Activated naive CD8-positive, alpha-beta T cell treated with anti-CD3 and anti-CD28 coated beads, Interleukin-2, amount 50 U/mL, for 24 hours (primary cell): ENCODE results near the gene ANKRD33B.

Source experiments
- ATAC-seq: fragments of 150-1000 bp; cut with Tn5 transposase; one replicate; pipeline ENCODE4 v1.10.0; 2021
- DNase-seq: peaks from one replicate; pipeline ENCODE4 v3.0.0; 2021
- H3K27ac Mint-ChIP-seq: one replicate; pipeline ENCODE4 v1.8.0; 2021; ENCODE audit warnings: mild to moderate bottlenecking, mixed read lengths
- H3K27me3 Mint-ChIP-seq: one replicate; pipeline ENCODE4 v1.8.0; 2021; ENCODE audit warnings: mixed read lengths
- H3K36me3 Mint-ChIP-seq: one replicate; pipeline ENCODE4 v1.8.0; 2021; ENCODE audit warnings: low read depth, mixed read lengths
- H3K4me1 Mint-ChIP-seq: one replicate; pipeline ENCODE4 v1.8.0; 2021; ENCODE audit warnings: mixed read lengths
- H3K4me3 Mint-ChIP-seq: one replicate; pipeline ENCODE4 v1.8.0; 2021; ENCODE audit warnings: mild to moderate bottlenecking, moderate library complexity, mixed read lengths
- H3K9me3 Mint-ChIP-seq: one replicate; pipeline ENCODE4 v1.8.0; 2021; ENCODE audit warnings: mixed read lengths

Gene ANKRD33B

GRCh38 chr5:10669983-10670382 lies 106.1 kb downstream of the ANKRD33B start:
- no peak overlapping the region for H3K27ac Mint-ChIP-seq
- H3K4me3 Mint-ChIP-seq, result no peak overlapping the region
- H3K9me3 Mint-ChIP-seq, result peaks cover 4% of the 10 kb centered on the region
- DNase-seq (no peak), ATAC-seq (no peak)
- H3K4me1 Mint-ChIP-seq, result no peaks in the 10 kb centered on the region
- peaks cover 8% of the 10 kb centered on the region for H3K27me3 Mint-ChIP-seq
- no peaks in the 10 kb centered on the region for H3K36me3 Mint-ChIP-seq

- Mint-ChIP-seq H3K4me1 (no peaks in the 10 kb centered on the region), H3K27ac (no peak overlapping the region), H3K4me3 (no peak overlapping the region), H3K36me3 (no peaks in the 10 kb centered on the region), H3K27me3 (peaks cover 9% of the 10 kb centered on the region), H3K9me3 (peaks cover 4% of the 10 kb centered on the region)
- no peak for ATAC-seq
- no peak for DNase-seq
Observed at GRCh38 chr5:10671041-10672008, 107.5 kb downstream of the ANKRD33B start.

- H3K4me1 Mint-ChIP-seq, result no peaks in the 10 kb centered on the region
- DNase-seq (no peak), ATAC-seq (no peak)
- H3K9me3 Mint-ChIP-seq, result peaks cover 11% of the 10 kb centered on the region
- H3K27me3 Mint-ChIP-seq, result peaks cover 9% of the 10 kb centered on the region
- H3K4me3 Mint-ChIP-seq, result no peak overlapping the region
- peaks cover 6% of the 10 kb centered on the region for H3K36me3 Mint-ChIP-seq
- H3K27ac Mint-ChIP-seq, result no peak overlapping the region
Observed at GRCh38 chr5:10672146-10673016, 108.5 kb downstream of the ANKRD33B start.

GRCh38 chr5:10673017-10673389 lies 109.1 kb downstream of the ANKRD33B start:
- no peak for DNase-seq
- peaks cover 9% of the 10 kb centered on the region for H3K27me3 Mint-ChIP-seq
- H3K27ac Mint-ChIP-seq, result no peak overlapping the region
- no peak for ATAC-seq
- H3K4me1 Mint-ChIP-seq, result no peaks in the 10 kb centered on the region
- H3K4me3 Mint-ChIP-seq, result no peak overlapping the region
- peaks cover 13% of the 10 kb centered on the region for H3K36me3 Mint-ChIP-seq
- H3K9me3 Mint-ChIP-seq, result peaks cover 13% of the 10 kb centered on the region

- Mint-ChIP-seq H3K4me3 (no peak overlapping the region), H3K27ac (no peak overlapping the region), H3K4me1 (no peaks in the 10 kb centered on the region), H3K36me3 (peaks cover 16% of the 10 kb centered on the region), H3K9me3 (peaks cover 13% of the 10 kb centered on the region), H3K27me3 (peaks cover 9% of the 10 kb centered on the region)
- no peak for ATAC-seq
- DNase-seq, result no peak
Observed at GRCh38 chr5:10673407-10673806, 109.5 kb downstream of the ANKRD33B start.

- H3K9me3 Mint-ChIP-seq, result peaks cover 9% of the 10 kb centered on the region
- no peak for ATAC-seq
- H3K27ac Mint-ChIP-seq, result no peak overlapping the region
- peaks cover 9% of the 10 kb centered on the region for H3K27me3 Mint-ChIP-seq
- no peak for DNase-seq
- H3K4me1 Mint-ChIP-seq, result no peaks in the 10 kb centered on the region
- H3K4me3 Mint-ChIP-seq, result no peak overlapping the region
- peaks cover 22% of the 10 kb centered on the region for H3K36me3 Mint-ChIP-seq
Observed at GRCh38 chr5:10674096-10674495, 110.2 kb downstream of the ANKRD33B start.

GRCh38 chr5:10674582-10674981 lies 110.7 kb downstream of the ANKRD33B start:
- H3K4me1 Mint-ChIP-seq, result no peaks in the 10 kb centered on the region
- ATAC-seq (no peak), DNase-seq (no peak)
- H3K27ac Mint-ChIP-seq, result no peak overlapping the region
- peaks cover 9% of the 10 kb centered on the region for H3K27me3 Mint-ChIP-seq
- H3K9me3 Mint-ChIP-seq, result peaks cover 9% of the 10 kb centered on the region
- H3K36me3 Mint-ChIP-seq, result peaks cover 22% of the 10 kb centered on the region
- H3K4me3 Mint-ChIP-seq, result no peak overlapping the region

GRCh38 chr5:10675177-10675700 lies 111.4 kb downstream of the ANKRD33B start:
- no peak overlapping the region for H3K4me3 Mint-ChIP-seq
- no peak overlapping the region for H3K27ac Mint-ChIP-seq
- H3K36me3 Mint-ChIP-seq, result peaks cover 26% of the 10 kb centered on the region
- H3K27me3 Mint-ChIP-seq, result peaks cover 9% of the 10 kb centered on the region
- H3K4me1 Mint-ChIP-seq, result no peaks in the 10 kb centered on the region
- no peak for ATAC-seq
- DNase-seq, result no peak
- peaks cover 9% of the 10 kb centered on the region for H3K9me3 Mint-ChIP-seq

GRCh38 chr5:10676224-10676623 lies 112.4 kb downstream of the ANKRD33B start:
- no peak overlapping the region for H3K4me3 Mint-ChIP-seq
- no peak for ATAC-seq
- no peak overlapping the region for H3K27ac Mint-ChIP-seq
- peaks cover 7% of the 10 kb centered on the region for H3K27me3 Mint-ChIP-seq
- no peak for DNase-seq
- peaks cover 32% of the 10 kb centered on the region for H3K36me3 Mint-ChIP-seq
- H3K4me1 Mint-ChIP-seq, result no peaks in the 10 kb centered on the region
- H3K9me3 Mint-ChIP-seq, result peaks cover 9% of the 10 kb centered on the region

- H3K27ac Mint-ChIP-seq, result no peak overlapping the region
- peaks cover 7% of the 10 kb centered on the region for H3K27me3 Mint-ChIP-seq
- peaks cover 9% of the 10 kb centered on the region for H3K9me3 Mint-ChIP-seq
- no peaks in the 10 kb centered on the region for H3K4me1 Mint-ChIP-seq
- DNase-seq (no peak), ATAC-seq (no peak)
- H3K4me3 Mint-ChIP-seq, result no peak overlapping the region
- peaks cover 32% of the 10 kb centered on the region for H3K36me3 Mint-ChIP-seq
Observed at GRCh38 chr5:10676946-10677345, 113.1 kb downstream of the ANKRD33B start.

- Mint-ChIP-seq H3K27ac (no peak overlapping the region), H3K4me3 (no peak overlapping the region), H3K9me3 (peaks cover 9% of the 10 kb centered on the region), H3K27me3 (peaks cover 4% of the 10 kb centered on the region), H3K36me3 (peaks cover 38% of the 10 kb centered on the region), H3K4me1 (no peaks in the 10 kb centered on the region)
- ATAC-seq (no peak), DNase-seq (no peak)
Observed at GRCh38 chr5:10677533-10677932, 113.7 kb downstream of the ANKRD33B start.

- Mint-ChIP-seq H3K9me3 (peaks cover 9% of the 10 kb centered on the region), H3K27me3 (peaks cover 4% of the 10 kb centered on the region), H3K27ac (no peak overlapping the region), H3K4me1 (no peaks in the 10 kb centered on the region), H3K4me3 (no peak overlapping the region), H3K36me3 (peaks cover 39% of the 10 kb centered on the region)
- ATAC-seq (no peak), DNase-seq (no peak)
Observed at GRCh38 chr5:10678244-10678643, 114.4 kb downstream of the ANKRD33B start.

GRCh38 chr5:10679336-10679988 lies 115.6 kb downstream of the ANKRD33B start:
- no peak overlapping the region for H3K27ac Mint-ChIP-seq
- no peaks in the 10 kb centered on the region for H3K4me1 Mint-ChIP-seq
- DNase-seq, result no peak
- H3K9me3 Mint-ChIP-seq, result peaks cover 9% of the 10 kb centered on the region
- peaks cover 40% of the 10 kb centered on the region for H3K36me3 Mint-ChIP-seq
- no peak overlapping the region for H3K4me3 Mint-ChIP-seq
- ATAC-seq, result no peak
- peaks cover 4% of the 10 kb centered on the region for H3K27me3 Mint-ChIP-seq

- Mint-ChIP-seq H3K36me3 (peaks cover 42% of the 10 kb centered on the region), H3K27me3 (no peaks in the 10 kb centered on the region), H3K4me3 (no peak overlapping the region), H3K9me3 (peaks cover 9% of the 10 kb centered on the region), H3K27ac (no peak overlapping the region), H3K4me1 (peaks cover 8% of the 10 kb centered on the region)
- ATAC-seq, result no peak
- no peak for DNase-seq
Observed at GRCh38 chr5:10680876-10681481, 117.1 kb downstream of the ANKRD33B start.
